GM12878 (cell line): Measurements from ENCODE around the gene PCSK5.

Experiments used
- CREM ChIP-seq: IDR thresholded peaks from 2 replicates; pipeline ENCODE4 v1.6.1; 2014; ENCODE audit warnings: antibody characterized with exemption, low read depth
- NFYB ChIP-seq: IDR thresholded peaks from 2 replicates; pipeline ENCODE4 v1.6.1; 2011; ENCODE audit warnings: low read depth, mild to moderate bottlenecking, low read length, improper control_type of control experiment, moderate library complexity; ENCODE audit not compliant: insufficient read depth
- POLR2AphosphoS5 ChIP-seq: IDR thresholded peaks from 2 replicates; pipeline ENCODE4 v1.6.1; 2011; ENCODE audit warnings: mild to moderate bottlenecking, low read length, inconsistent platforms
- RCOR1 ChIP-seq: conservative IDR thresholded peaks from 2 replicates; pipeline ENCODE4 v1.6.1; 2012; ENCODE audit warnings: low read depth, low read length, improper control_type of control experiment
- SIN3A ChIP-seq: IDR thresholded peaks from 2 replicates; pipeline ENCODE4 v1.6.1; 2012; ENCODE audit warnings: low read depth, low read length, improper control_type of control experiment
- SMAD1 ChIP-seq: fragments of 450-650 bp; IDR thresholded peaks from 2 replicates; pipeline ENCODE4 v1.6.1; 2018; ENCODE audit warnings: mild to moderate bottlenecking, low read depth; ENCODE audit not compliant: partially characterized antibody
- SRF ChIP-seq, 2 experiments: IDR thresholded peaks; 2 replicates each; pipeline ENCODE4 v1.6.1; 2011; ENCODE audit warnings: low read depth in 2 of 2, low read length in 2 of 2, mild to moderate bottlenecking in 1 of 2, moderate library complexity in 1 of 2
- ZNF274 ChIP-seq: IDR thresholded peaks from one replicate; pipeline ENCODE4 v1.8.0; 2011; ENCODE audit not compliant: insufficient read length, insufficient read depth
- TF ChIP-seq, protein P1 (sequence below): IDR thresholded peaks from 2 replicates; pipeline ENCODE4 v1.6.1; 2011; ENCODE audit warnings: low read depth, mild to moderate bottlenecking, low read length, moderate library complexity, borderline replicate concordance; ENCODE audit errors: extremely low read depth
- TF ChIP-seq, protein P2 (sequence below): fragments of 450-650 bp; IDR thresholded peaks from 2 replicates; pipeline ENCODE4 v1.6.1; 2018; ENCODE audit warnings: mild to moderate bottlenecking, low read depth, moderate library complexity; ENCODE audit not compliant: partially characterized antibody

DNA sequence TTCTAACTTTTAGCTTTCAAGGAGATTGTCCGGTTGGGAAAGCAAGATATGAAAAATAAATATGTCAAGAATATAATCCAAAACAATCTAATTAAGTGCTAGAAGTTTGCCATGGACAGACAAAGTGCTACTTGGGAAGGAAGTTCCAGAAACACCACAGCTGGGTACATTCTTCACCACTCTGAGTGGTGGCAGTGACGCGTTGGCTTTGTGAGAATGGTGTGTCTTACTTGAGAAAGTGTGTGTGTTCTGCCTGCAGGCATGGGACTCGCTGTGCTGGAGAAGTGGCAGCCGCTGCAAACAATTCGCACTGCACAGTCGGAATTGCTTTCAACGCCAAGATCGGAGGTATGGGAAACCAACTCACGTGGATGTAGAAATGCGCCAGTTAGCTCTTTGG is 177.2 kb downstream of the PCSK5 start:
- TF ChIP-seq, protein P1, sequence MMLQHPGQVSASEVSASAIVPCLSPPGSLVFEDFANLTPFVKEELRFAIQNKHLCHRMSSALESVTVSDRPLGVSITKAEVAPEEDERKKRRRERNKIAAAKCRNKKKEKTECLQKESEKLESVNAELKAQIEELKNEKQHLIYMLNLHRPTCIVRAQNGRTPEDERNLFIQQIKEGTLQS, result no peak
- TF ChIP-seq, protein P2, sequence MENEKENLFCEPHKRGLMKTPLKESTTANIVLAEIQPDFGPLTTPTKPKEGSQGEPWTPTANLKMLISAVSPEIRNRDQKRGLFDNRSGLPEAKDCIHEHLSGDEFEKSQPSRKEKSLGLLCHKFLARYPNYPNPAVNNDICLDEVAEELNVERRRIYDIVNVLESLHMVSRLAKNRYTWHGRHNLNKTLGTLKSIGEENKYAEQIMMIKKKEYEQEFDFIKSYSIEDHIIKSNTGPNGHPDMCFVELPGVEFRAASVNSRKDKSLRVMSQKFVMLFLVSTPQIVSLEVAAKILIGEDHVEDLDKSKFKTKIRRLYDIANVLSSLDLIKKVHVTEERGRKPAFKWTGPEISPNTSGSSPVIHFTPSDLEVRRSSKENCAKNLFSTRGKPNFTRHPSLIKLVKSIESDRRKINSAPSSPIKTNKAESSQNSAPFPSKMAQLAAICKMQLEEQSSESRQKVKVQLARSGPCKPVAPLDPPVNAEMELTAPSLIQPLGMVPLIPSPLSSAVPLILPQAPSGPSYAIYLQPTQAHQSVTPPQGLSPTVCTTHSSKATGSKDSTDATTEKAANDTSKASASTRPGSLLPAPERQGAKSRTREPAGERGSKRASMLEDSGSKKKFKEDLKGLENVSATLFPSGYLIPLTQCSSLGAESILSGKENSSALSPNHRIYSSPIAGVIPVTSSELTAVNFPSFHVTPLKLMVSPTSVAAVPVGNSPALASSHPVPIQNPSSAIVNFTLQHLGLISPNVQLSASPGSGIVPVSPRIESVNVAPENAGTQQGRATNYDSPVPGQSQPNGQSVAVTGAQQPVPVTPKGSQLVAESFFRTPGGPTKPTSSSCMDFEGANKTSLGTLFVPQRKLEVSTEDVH, result no peak
- TF ChIP-seq NFYB (no peak), SMAD1 (no peak), SRF (IDR thresholded peaks at IDR 0.05; ENCODE audit: low read depth in 2 of 2, low read length in 2 of 2) (no peak), SIN3A (no peak), RCOR1 (no peak), CREM (no peak), POLR2AphosphoS5 (no peak), ZNF274 (no peak)
